B cell (primary cell): ENCODE data around the gene CYGB. TPM values are rescaled to one million over a fixed set of nuclear protein-coding genes. Genes with fewer than 3 reads are reported as not detected.

Experiments
- ATAC-seq: fragments of 200-7000 bp; cut with Tn5 transposase; one replicate; pipeline ENCODE4 v1.10.0; 2021; ENCODE audit warnings: low read depth, mild to moderate bottlenecking, moderate number of reproducible peaks, moderate library complexity
- CTCF ChIA-PET: fragments of 350-600 bp; sonication (Branson Sonifier 250); formaldehyde crosslinking; loops from one replicate; lab custom pipeline; 2021; ENCODE audit warnings: antibody characterized with exemption, inconsistent platforms; lab: Charles Lee
- POLR2A ChIA-PET: fragments of 350-600 bp; sonication (Branson Sonifier 250); formaldehyde crosslinking; loops from one replicate; lab custom pipeline; 2021; ENCODE audit warnings: antibody characterized with exemption; lab: Charles Lee
- DNase-seq: peaks from one replicate; pipeline ENCODE4 v3.0.0; 2013
- H2AFZ ChIP-seq: 2 replicates; pipeline ENCODE4 v1.6.1; 2012; ENCODE audit warnings: mild to moderate bottlenecking, low read depth, low read length; ENCODE audit not compliant: insufficient read depth, poor library complexity, severe bottlenecking
- H3K27ac ChIP-seq, 2 donors: 1 replicate in 1 of 2; 2 replicates in 1 of 2; pipeline ENCODE4 v1.5.1; 2012 to 2013; ENCODE audit warnings: low read length in 2 of 2, mild to moderate bottlenecking in 2 of 2, moderate library complexity in 1 of 2
- H3K27me3 ChIP-seq, 4 experiments: fragments of 200-600 bp in 1 of 4; sonication (generic) in 1 of 4; replicated peaks in 1 of 4; 1 replicate in 2 of 4; 2 replicates in 2 of 4; pipeline versions ENCODE4 v1.6.1 to v1.7.0; 2013 to 2016; ENCODE audit warnings: low read length in 3 of 4, mild to moderate bottlenecking in 2 of 4, mixed read lengths in 1 of 4, moderate library complexity in 1 of 4; ENCODE audit not compliant: insufficient read depth in 4 of 4, control insufficient read depth in 3 of 4; ENCODE audit errors: control extremely low read depth in 1 of 4
- H3K36me3 ChIP-seq, 2 experiments: replicated peaks in 1 of 2; 1 replicate in 1 of 2; 2 replicates in 1 of 2; pipeline versions ENCODE4 v1.6.1 to v1.7.1; 2013; ENCODE audit warnings: low read length in 1 of 2; ENCODE audit not compliant: insufficient read depth in 2 of 2, control insufficient read depth in 1 of 2; ENCODE audit errors: control extremely low read depth in 1 of 2, extremely low read depth in 1 of 2
- H3K4me1 ChIP-seq, 2 donors: fragments of 200-600 bp in 1 of 2; sonication (generic) in 1 of 2; 1 replicate in 1 of 2; 2 replicates in 1 of 2; pipeline versions ENCODE4 v1.5.1 to v1.6.1; 2013 to 2017; ENCODE audit warnings: low read length in 2 of 2; ENCODE audit not compliant: control insufficient read depth in 2 of 2, insufficient read depth in 2 of 2
- H3K4me2 ChIP-seq: replicated peaks from 2 replicates; pipeline ENCODE3; 2012; ENCODE audit warnings: mild to moderate bottlenecking, low read depth, low read length; ENCODE audit not compliant: poor library complexity, severe bottlenecking
- H3K4me3 ChIP-seq, 5 experiments: fragments of 200-600 bp in 1 of 5; sonication (generic) in 1 of 5; 1 replicate in 3 of 5; 2 replicates in 2 of 5; pipeline versions ENCODE4 v1.5.1 to v1.7.0; 2011 to 2016; ENCODE audit warnings: low read length in 4 of 5, mild to moderate bottlenecking in 4 of 5, low read depth in 2 of 5, control low read depth in 1 of 5, moderate library complexity in 1 of 5; ENCODE audit not compliant: insufficient read depth in 1 of 5; ENCODE audit errors: control extremely low read depth in 1 of 5, extremely low read depth in 1 of 5
- H3K79me2 ChIP-seq: fragments of 200-600 bp; sonication (generic); one replicate; pipeline ENCODE4 v1.6.0; 2016; ENCODE audit warnings: low read length; ENCODE audit not compliant: control insufficient read depth, insufficient read depth
- H3K9ac ChIP-seq: fragments of 200-600 bp; sonication (generic); 2 replicates; pipeline ENCODE4 v1.6.1; 2017; ENCODE audit warnings: mild to moderate bottlenecking, low read length, moderate library complexity
- H3K9me3 ChIP-seq, 3 donors: one replicate each; pipeline versions ENCODE4 v1.6.1 to v1.7.1; 2013; ENCODE audit warnings: low read length in 2 of 3; ENCODE audit not compliant: control insufficient read depth in 2 of 3, insufficient read depth in 1 of 3; ENCODE audit errors: control extremely low read depth in 1 of 3
- H4K20me1 ChIP-seq: 2 replicates; pipeline ENCODE4 v1.6.0; 2012; ENCODE audit warnings: mild to moderate bottlenecking, low read length; ENCODE audit not compliant: insufficient read depth, control insufficient read depth, poor library complexity, severe bottlenecking
- H3K27ac Mint-ChIP-seq: one replicate; pipeline ENCODE4 v1.8.0; 2021; ENCODE audit warnings: mixed read lengths
- H3K27me3 Mint-ChIP-seq: one replicate; pipeline ENCODE4 v1.8.0; 2021; ENCODE audit warnings: mixed read lengths
- H3K4me1 Mint-ChIP-seq: one replicate; pipeline ENCODE4 v1.8.0; 2021; ENCODE audit warnings: mixed read lengths
- H3K4me3 Mint-ChIP-seq: one replicate; pipeline ENCODE4 v1.8.0; 2021; ENCODE audit warnings: mixed read lengths
- H3K9me3 Mint-ChIP-seq: one replicate; pipeline ENCODE4 v1.8.0; 2022; ENCODE audit warnings: mixed read lengths; ENCODE audit not compliant: insufficient read depth
- CTCF ChIP-seq: fragments of 200-600 bp; IDR thresholded peaks from one replicate; pipeline ENCODE4 v1.8.0; 2022; ENCODE audit warnings: antibody characterized with exemption, mild to moderate bottlenecking
- EZH2 ChIP-seq: IDR thresholded peaks from 2 replicates; pipeline ENCODE4 v1.6.1; 2012; ENCODE audit warnings: borderline replicate concordance, low read depth, mild to moderate bottlenecking, moderate library complexity, low read length; ENCODE audit not compliant: insufficient read depth, poor library complexity, severe bottlenecking
- WGBS: methylation state at CpG from one replicate; pipeline ENCODE4 v1.1.5; 2013; ENCODE audit warnings: missing lambda C conversion rate; ENCODE audit not compliant: insufficient coverage; 5-methylcytosine and 5-hydroxymethylcytosine counted together
- intact Hi-C: fragments of 100-400 bp; cut with micrococcal nuclease; formaldehyde crosslinking; loops from one replicate; pipeline ENCODE4 v1.10.0; 2022
- polyA plus RNA-seq: library from polyadenylated mRNA; depleted of rRNA; stranded (reverse); fragments of >200 nt; gene quantifications from 2 replicates; pipeline ENCODE4 v1.2.3, GENCODE V29; 2012
- total RNA-seq, 2 donors: library from RNA; stranded (reverse); fragments of 120-200 nt in 1 of 2; gene quantifications; 1 replicate in 1 of 2; 2 replicates in 1 of 2; pipeline versions ENCODE4 v1.2.3 to v1.2.4, GENCODE V29; 2013 to 2022

Gene CYGB
- total and polyA plus RNA-seq, 2 donors (not counting 1 experiment from before 2014, with no cell fraction given): 0.42 to 2.7 TPM

GRCh38 chr17:76539631-76540271 lies 2.2 kb upstream of the CYGB start, which contains the start of gene PRCD:
TSS of gene PRCD (plus strand) at chr17:76540044. CDS start at chr17:76540142, 98 bp downstream.
- no peak within 1 kb of the TSS for H2AFZ ChIP-seq
- intact Hi-C loops: no loop called here
- Mint-ChIP-seq H3K4me1 (peaks cover 24% of the 10 kb centered on the region), H3K27me3 (peaks cover 38% of the 10 kb centered on the region), H3K4me3 (peak within 1 kb of the TSS; percentile 76), H3K9me3 (no peaks in the 10 kb centered on the region), H3K27ac (no peak within 1 kb of the TSS)
- no peak for ATAC-seq
- H3K9me3 ChIP-seq: peaks cover 0 to 6% (median 0%) of the 10 kb centered on the region in 3 donors
- H3K4me2 ChIP-seq: peak within 1 kb of the TSS; percentile 43
- no peak within 1 kb of the TSS for H3K27ac ChIP-seq
- no peak within 1 kb of the TSS for H3K9ac ChIP-seq
- ChIA-PET POLR2A (interaction anchor here (0.6 to 0.8 kb wide), 3 partner anchors 12 to 882 kb away, joined by 4 to 7 read pairs (median 4); no protein-coding TSS in a partner anchor), CTCF (interaction anchor here (0.5 to 3.6 kb wide), 4 partner anchors 7 to 528 kb away, joined by 3 to 18 read pairs (median 7); no protein-coding TSS in a partner anchor)
- peaks cover 10% of the 10 kb centered on the region for H4K20me1 ChIP-seq
- peaks cover 15 to 27% of the 10 kb centered on the region in 2 donors for H3K4me1 ChIP-seq
- peaks cover 0 to 43% (median 19%) of the 10 kb centered on the region in 4 experiments for H3K27me3 ChIP-seq
- 90% methylated on average over 14 of the region's 22 CpGs for WGBS
- TF ChIP-seq EZH2: no peak
- no peak for TF ChIP-seq CTCF
- DNase-seq: no peak
- H3K79me2 ChIP-seq: peaks cover 19% of the 10 kb centered on the region
- H3K4me3 ChIP-seq: no peak within 1 kb of the TSS
- H3K36me3 ChIP-seq: no peaks in the 10 kb centered on the region
